Measurements from ENCODE around the gene TBC1D4. TPM values are rescaled to one million over a fixed set of nuclear protein-coding genes. Genes with fewer than 3 reads are reported as not detected.
"Not testable (repeated sequence)": the region's sequence is repeated elsewhere in the genome, so short reads cannot be mapped to it uniquely, and the experiment has no call there.

TBC1D4 gene
- total and polyA plus RNA-seq, 2 experiments from 2014 or later = 5.5 to 13.5 TPM

DNA sequence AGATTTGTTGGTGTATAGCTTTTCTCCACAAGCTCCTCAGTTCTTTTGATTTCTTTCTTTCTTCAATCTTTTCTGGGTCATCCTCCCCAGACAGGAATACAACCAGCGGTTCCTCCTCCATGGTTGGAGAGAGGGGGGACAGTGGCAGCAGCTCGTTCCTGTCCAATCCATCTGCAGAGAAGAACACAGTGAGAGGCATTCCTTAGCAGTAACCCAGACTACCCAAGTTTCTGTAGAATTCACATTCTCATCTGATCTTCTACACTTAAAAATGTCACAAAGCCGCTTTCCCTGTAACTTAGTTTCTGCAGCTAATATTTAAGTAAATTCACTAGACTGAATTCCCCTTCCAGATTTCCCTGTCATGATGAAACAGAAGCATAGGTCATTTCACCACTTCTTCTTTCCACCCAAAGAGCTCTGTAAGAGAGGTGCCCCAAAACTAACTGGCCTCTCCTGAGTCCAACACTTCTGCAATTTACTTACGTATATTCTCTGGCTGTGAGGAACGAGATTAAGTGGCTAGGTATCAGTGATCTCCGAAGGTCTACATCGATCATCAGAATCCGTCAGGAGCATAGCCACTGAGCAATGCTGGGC is 171.9 kb downstream of the TBC1D4 start:
- Histone ChIP-seq H3K27me3 (replicated peaks; ENCODE audit: insufficient read depth) (no peaks in the 10 kb centered on the region), H3K9me3 (ENCODE audit: low read depth) (no peaks in the 10 kb centered on the region), H3K79me2 (ENCODE audit: insufficient read depth) (no peaks in the 10 kb centered on the region), H3F3A (ENCODE audit: insufficient read depth) (no peaks in the 10 kb centered on the region), H3K9me2 (ENCODE audit: insufficient read depth) (no peaks in the 10 kb centered on the region), H3K9ac (no peak overlapping the region), H2AFZ (no peak overlapping the region), H3K27ac (no peak overlapping the region), H3K4me3 (no peak overlapping the region), H3K36me3 (ENCODE audit: low read depth) (peaks cover 10% of the 10 kb centered on the region), H3K4me1 (ENCODE audit: insufficient read depth) (no peaks in the 10 kb centered on the region), H4K20me1 (ENCODE audit: insufficient read depth) (no peaks in the 10 kb centered on the region), H3K4me2 (ENCODE audit: unreplicated experiment) (no peak overlapping the region)
- no peak for DNase-seq
- WGBS, 2 experiments (ENCODE audit: low coverage in 1 of 2, low lambda C conversion rate in 2 of 2, missing lambda C conversion rate in 2 of 2) = 93 to 96% methylated on average over 8 of the region's 8 CpGs
- in situ Hi-C loops (cut with MboI) = no loop called here
- TF ChIP-seq EZH2phosphoT487 (IDR thresholded peaks at IDR 0.05; ENCODE audit: insufficient read depth, low read depth) (no peak), EZH2 (IDR thresholded peaks at IDR 0.05; ENCODE audit: insufficient read depth, poor library complexity, severe bottlenecking) (no peak)

DNA sequence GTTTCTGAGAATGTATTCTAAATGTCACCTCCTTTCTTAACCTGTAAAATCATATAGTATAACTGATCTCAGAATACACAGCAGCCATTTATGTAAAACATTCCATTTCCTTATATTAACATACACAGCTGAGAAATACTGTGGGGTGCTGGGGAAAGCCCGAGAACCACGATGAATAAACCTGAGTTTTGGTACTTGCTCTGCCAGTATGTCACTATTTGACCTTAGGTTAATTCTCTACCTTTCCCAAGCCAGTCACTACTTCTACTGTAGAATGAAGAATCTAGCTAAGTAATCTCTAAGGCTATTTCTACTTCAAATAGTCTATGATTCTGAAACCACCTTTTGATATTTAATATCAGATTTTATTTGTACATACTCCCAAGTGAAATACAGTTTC is 173.7 kb downstream of the TBC1D4 start:
- Histone ChIP-seq H4K20me1 (ENCODE audit: insufficient read depth) (no peaks in the 10 kb centered on the region), H3K9ac (no peak overlapping the region), H3K27ac (no peak overlapping the region), H3K4me3 (no peak overlapping the region), H3K79me2 (ENCODE audit: insufficient read depth) (no peaks in the 10 kb centered on the region), H3K9me3 (ENCODE audit: low read depth) (no peaks in the 10 kb centered on the region), H2AFZ (no peak overlapping the region), H3K4me2 (ENCODE audit: unreplicated experiment) (no peak overlapping the region), H3K4me1 (ENCODE audit: insufficient read depth) (no peaks in the 10 kb centered on the region), H3K9me2 (ENCODE audit: insufficient read depth) (no peaks in the 10 kb centered on the region), H3K36me3 (ENCODE audit: low read depth) (peaks cover 10% of the 10 kb centered on the region), H3F3A (ENCODE audit: insufficient read depth) (no peaks in the 10 kb centered on the region), H3K27me3 (replicated peaks; ENCODE audit: insufficient read depth) (no peaks in the 10 kb centered on the region)
- no peak for TF ChIP-seq EZH2phosphoT487 (IDR thresholded peaks at IDR 0.05; ENCODE audit: insufficient read depth, low read depth)
- no peak for TF ChIP-seq EZH2 (IDR thresholded peaks at IDR 0.05; ENCODE audit: insufficient read depth, poor library complexity, severe bottlenecking)
- DNase-seq = no peak
- in situ Hi-C loops (cut with MboI) = no loop called here
- WGBS, 2 experiments (ENCODE audit: low coverage in 1 of 2, low lambda C conversion rate in 2 of 2, missing lambda C conversion rate in 2 of 2) = 85 to 93% methylated on average over 2 of the region's 2 CpGs

DNA sequence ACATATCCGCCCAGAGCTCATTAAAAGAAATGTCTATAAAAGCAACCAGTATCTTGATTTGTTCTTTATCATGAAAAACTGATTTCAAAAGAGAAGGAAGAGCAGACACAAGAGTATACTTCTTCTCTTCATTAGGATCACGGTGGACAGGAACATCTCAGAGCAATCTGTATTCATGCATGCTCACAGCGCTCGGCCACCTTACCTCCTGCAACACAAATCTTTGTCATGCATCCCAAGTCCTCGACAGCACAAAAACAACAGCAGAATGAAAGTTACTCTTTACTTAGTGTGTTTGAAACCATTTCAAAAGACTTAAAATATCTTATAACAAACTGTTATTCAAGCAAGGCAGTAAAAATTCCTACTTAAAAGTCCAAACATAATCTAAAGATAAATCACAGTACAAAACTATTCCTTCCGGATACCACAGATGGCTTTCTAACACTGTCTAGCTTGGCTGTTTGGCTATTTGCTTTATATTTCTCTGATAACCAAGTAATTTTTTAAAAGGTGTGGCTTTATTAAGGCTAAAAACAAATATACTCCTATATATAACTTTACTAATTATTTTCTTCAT is 174.5 kb downstream of the TBC1D4 start:
- no peaks in the 10 kb centered on the region for H3K9me3 ChIP-seq (ENCODE audit: low read depth)
- no peak for DNase-seq
- in situ Hi-C loops (cut with MboI) = no loop called here
- H3K36me3 ChIP-seq (ENCODE audit: low read depth) = peaks cover 10% of the 10 kb centered on the region
- no peak overlapping the region for H3K4me2 ChIP-seq (ENCODE audit: unreplicated experiment)
- no peak overlapping the region for H3K4me3 ChIP-seq
- 82 to 83% methylated on average over 6 of the region's 6 CpGs for WGBS, 2 experiments (ENCODE audit: low coverage in 1 of 2, low lambda C conversion rate in 2 of 2, missing lambda C conversion rate in 2 of 2)
- no peaks in the 10 kb centered on the region for H4K20me1 ChIP-seq (ENCODE audit: insufficient read depth)
- no peaks in the 10 kb centered on the region for H3K4me1 ChIP-seq (ENCODE audit: insufficient read depth)
- no peak overlapping the region for H2AFZ ChIP-seq
- H3K27me3 ChIP-seq (replicated peaks; ENCODE audit: insufficient read depth) = no peaks in the 10 kb centered on the region
- H3K27ac ChIP-seq = no peak overlapping the region
- no peak overlapping the region for H3K9ac ChIP-seq
- H3F3A ChIP-seq (ENCODE audit: insufficient read depth) = no peaks in the 10 kb centered on the region
- H3K9me2 ChIP-seq (ENCODE audit: insufficient read depth) = no peaks in the 10 kb centered on the region
- no peak for TF ChIP-seq EZH2phosphoT487 (IDR thresholded peaks at IDR 0.05; ENCODE audit: insufficient read depth, low read depth)
- TF ChIP-seq EZH2 (IDR thresholded peaks at IDR 0.05; ENCODE audit: insufficient read depth, poor library complexity, severe bottlenecking) = no peak
- no peaks in the 10 kb centered on the region for H3K79me2 ChIP-seq (ENCODE audit: insufficient read depth)

DNA sequence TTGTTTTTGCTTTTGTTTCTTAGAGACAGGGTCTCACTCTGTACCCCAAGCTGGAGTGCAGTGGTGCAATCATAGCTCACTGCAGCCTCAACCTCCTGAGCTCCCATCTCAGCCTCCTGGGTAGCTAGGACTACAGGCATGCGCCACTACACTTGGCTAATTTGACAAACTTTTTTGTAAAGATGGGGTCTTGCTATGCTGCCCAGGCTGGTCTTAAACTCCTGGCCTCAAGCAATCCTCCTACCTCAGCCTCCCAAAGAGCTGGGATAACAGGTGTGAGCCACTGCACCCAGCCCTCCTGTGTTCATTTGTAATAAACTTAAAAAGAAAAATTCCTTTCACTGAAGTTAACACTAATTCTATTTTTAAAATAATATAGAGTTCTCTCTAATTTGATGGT is 175.0 kb downstream of the TBC1D4 start:
- H3K9me2 ChIP-seq (ENCODE audit: insufficient read depth); H3K4me1 ChIP-seq (ENCODE audit: insufficient read depth); H3K27me3 ChIP-seq (replicated peaks; ENCODE audit: insufficient read depth); H3K36me3 ChIP-seq (ENCODE audit: low read depth); H2AFZ ChIP-seq; H3K4me2 ChIP-seq (ENCODE audit: unreplicated experiment); H3F3A ChIP-seq (ENCODE audit: insufficient read depth); in situ Hi-C loops (cut with MboI); H3K4me3 ChIP-seq; DNase-seq; H3K27ac ChIP-seq; H3K79me2 ChIP-seq (ENCODE audit: insufficient read depth); H3K9ac ChIP-seq; H3K9me3 ChIP-seq (ENCODE audit: low read depth); H4K20me1 ChIP-seq (ENCODE audit: insufficient read depth): not testable (repeated sequence)
- 100% methylated on average over 1 of the region's 1 CpG for WGBS, 2 experiments (ENCODE audit: low coverage in 1 of 2, low lambda C conversion rate in 2 of 2, missing lambda C conversion rate in 2 of 2)

Measured in GM23248 (cell line).